SIG-M5 treated with dmso at 0.1 percent for 504 hours (cell line): ENCODE results near the gene ZFP82.

ENCODE experiments used
- DNase-seq: peaks from one replicate; lab custom pipeline; 2025; ENCODE audit not compliant: unreplicated experiment; lab: John Stamatoyannopoulos, UW

The ZFP82 gene

DNA sequence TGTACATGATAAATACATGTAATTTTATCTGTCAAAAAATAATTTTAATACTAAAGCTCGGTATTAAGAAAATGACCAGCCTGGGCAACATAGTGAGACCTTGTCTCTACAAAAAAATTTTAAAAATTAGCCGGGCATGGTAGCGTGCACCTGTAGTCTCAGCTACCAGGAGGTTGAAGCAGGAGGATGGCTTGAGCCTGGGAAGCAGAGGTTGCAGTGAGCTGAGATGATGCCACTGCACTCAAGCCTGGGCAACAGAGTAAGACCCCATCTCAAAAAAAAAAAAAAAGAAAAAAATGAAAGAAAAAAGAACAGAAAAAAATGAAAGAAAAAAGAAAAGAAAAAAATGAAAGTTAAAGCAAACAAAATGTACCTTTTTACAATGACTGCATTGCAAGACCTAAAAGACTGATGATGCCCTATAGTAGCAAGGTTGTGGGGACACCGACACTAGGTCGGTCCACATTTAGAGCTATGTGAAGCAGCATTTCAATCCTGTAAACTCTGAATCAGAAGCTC, 44.7 kb downstream of the ZFP82 start:
- no peak for DNase-seq

DNA sequence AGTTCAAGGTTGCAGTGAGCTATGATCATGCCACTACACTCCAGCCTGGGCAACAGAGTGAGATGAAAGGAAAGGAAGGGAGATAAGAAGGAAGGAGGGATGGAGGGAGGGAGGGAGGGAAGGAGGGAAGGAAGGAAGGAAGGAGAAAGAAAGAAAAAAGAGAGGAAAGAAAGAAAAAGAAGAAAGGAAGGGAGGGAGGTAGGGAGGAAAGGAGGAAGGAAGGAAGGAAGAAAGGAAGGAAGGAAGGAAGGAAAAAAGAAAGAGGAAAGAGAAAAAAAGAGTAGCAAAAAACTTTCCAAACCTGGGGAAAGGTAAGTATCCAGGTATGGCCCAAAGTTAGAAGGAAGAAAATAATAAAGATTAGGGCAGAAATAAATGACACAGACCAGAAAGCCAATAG, 46.6 kb downstream of the ZFP82 start:
- DNase-seq = no peak

DNA sequence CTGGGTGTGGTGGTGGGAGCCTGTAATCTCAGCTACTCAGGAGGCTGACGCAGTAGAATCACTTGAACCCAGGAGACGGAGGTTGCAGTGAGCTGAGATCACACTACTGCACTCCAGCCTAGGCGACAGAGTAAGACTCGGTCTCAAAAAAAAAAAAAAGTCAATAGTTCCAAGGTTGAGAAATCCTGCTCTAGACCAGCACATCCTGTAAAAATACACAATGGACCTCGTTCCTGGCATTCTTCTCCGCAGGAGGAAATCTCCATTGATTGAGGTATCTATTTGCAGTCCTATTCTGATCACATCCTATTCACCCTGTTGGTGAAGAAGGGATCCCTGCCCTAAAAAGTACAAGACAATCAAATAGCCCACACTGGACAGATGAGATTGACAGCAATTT, 54.6 kb downstream of the ZFP82 start:
- no peak for DNase-seq
